Liver (tissue), 9 donors: ENCODE results near the gene SHF. TPM values are rescaled to one million over a fixed set of nuclear protein-coding genes. Genes with fewer than 3 reads are reported as not detected.

Experiments used
- DNase-seq: peaks from one replicate; pipeline ENCODE4 v3.0.0-alpha.2; 2017; ENCODE audit warnings: low spot score
- H3K27ac ChIP-seq, 2 donors: one replicate each; pipeline ENCODE4 v1.7.0; 2013; ENCODE audit warnings: inconsistent platforms in 2 of 2, low read length in 2 of 2, control low read depth in 1 of 2, low read depth in 1 of 2, mild to moderate bottlenecking in 1 of 2
- H3K27me3 ChIP-seq, 4 donors: one replicate each; pipeline versions ENCODE4 v1.6.1 to v1.7.0; 2013; ENCODE audit warnings: low read length in 3 of 4, inconsistent platforms in 1 of 4, mild to moderate bottlenecking in 1 of 4, moderate library complexity in 1 of 4; ENCODE audit not compliant: control insufficient read depth in 4 of 4, insufficient read depth in 4 of 4
- H3K36me3 ChIP-seq, 4 donors: one replicate each; pipeline versions ENCODE4 v1.6.1 to v1.7.0; 2013; ENCODE audit warnings: low read length in 3 of 4, mild to moderate bottlenecking in 3 of 4, low read depth in 1 of 4, moderate library complexity in 1 of 4; ENCODE audit not compliant: control insufficient read depth in 4 of 4, insufficient read depth in 3 of 4
- H3K4me1 ChIP-seq, 4 donors: one replicate each; pipeline versions ENCODE4 v1.6.1 to v1.7.0; 2013; ENCODE audit warnings: low read length in 3 of 4, mild to moderate bottlenecking in 3 of 4, moderate library complexity in 1 of 4; ENCODE audit not compliant: control insufficient read depth in 4 of 4, insufficient read depth in 4 of 4
- H3K4me3 ChIP-seq, 3 donors: one replicate each; pipeline versions ENCODE4 v1.6.1 to v1.7.0; 2013; ENCODE audit warnings: low read length in 3 of 3, control low read depth in 1 of 3, low read depth in 1 of 3, mild to moderate bottlenecking in 1 of 3
- H3K9ac ChIP-seq, 2 donors: one replicate each; pipeline ENCODE4 v1.7.0; 2013; ENCODE audit warnings: low read length in 2 of 2, mild to moderate bottlenecking in 2 of 2, moderate library complexity in 2 of 2, control low read depth in 1 of 2, low read depth in 1 of 2
- H3K9me3 ChIP-seq, 4 donors: one replicate each; pipeline versions ENCODE4 v1.6.1 to v1.7.0; 2013; ENCODE audit warnings: low read length in 3 of 4; ENCODE audit not compliant: control insufficient read depth in 4 of 4
- EGR1 ChIP-seq, 2 donors: IDR thresholded peaks; 2 replicates each; pipeline ENCODE4 v1.6.1; 2016 to 2018; ENCODE audit warnings: antibody characterized with exemption in 2 of 2, low read depth in 2 of 2
- HNF4G ChIP-seq: IDR thresholded peaks from 2 replicates; pipeline ENCODE4 v1.6.1; 2016; ENCODE audit warnings: antibody characterized with exemption
- NR2F2 ChIP-seq: IDR thresholded peaks from 2 replicates; pipeline ENCODE4 v1.6.1; 2016; ENCODE audit warnings: antibody characterized with exemption
- RAD21 ChIP-seq, 2 donors: IDR thresholded peaks; 2 replicates each; pipeline ENCODE4 v1.6.1; 2016; ENCODE audit warnings: antibody characterized with exemption in 2 of 2, mild to moderate bottlenecking in 2 of 2
- RXRA ChIP-seq, 2 donors: IDR thresholded peaks; 2 replicates each; pipeline ENCODE4 v1.6.1; 2017 to 2018; ENCODE audit warnings: antibody characterized with exemption in 2 of 2, mild to moderate bottlenecking in 1 of 2
- TAF1 ChIP-seq: conservative IDR thresholded peaks from 2 replicates; pipeline ENCODE4 v1.6.1; 2016; ENCODE audit warnings: antibody characterized with exemption, mild to moderate bottlenecking
- WGBS: extraction: QIAGEN DNeasy Blood & Tissue Kit; methylation state at CpG from one replicate; pipeline ENCODE4 v1.1.7; 2013; 5-methylcytosine and 5-hydroxymethylcytosine counted together
- polyA plus RNA-seq, 2 donors: library from polyadenylated mRNA; stranded (reverse) in 1 of 2; unstranded in 1 of 2; fragments of 200-250 nt in 1 of 2; fragments of >200 nt in 1 of 2; fragmentation: Nextera tagmentation in 1 of 2; extraction: Ambion mirVana in 1 of 2; gene quantifications; one replicate each; pipeline versions ENCODE4 v1.2.1 to v1.2.3, GENCODE V29; 2013 to 2015
- total RNA-seq, 2 donors: library from RNA; depleted of rRNA; stranded (reverse); fragments of >200 nt; gene quantifications; one replicate each; pipeline ENCODE4 v1.2.3, GENCODE V29; 2014
- TF ChIP-seq, protein P1 (sequence below): IDR thresholded peaks from 2 replicates; pipeline ENCODE4 v1.6.1; 2016; ENCODE audit warnings: antibody characterized with exemption, mild to moderate bottlenecking
- TF ChIP-seq, protein P2 (sequence below): fragments of 150-350 bp; IDR thresholded peaks from 2 replicates; pipeline ENCODE4 v1.5.1; 2017; ENCODE audit warnings: improper control_type of control experiment, low read depth, low read length; ENCODE audit not compliant: missing input control
- donor health status: healthy.
- donor health status: healthy.
- donor health status: healthy.
- donor health status: healthy.
- donor health status: healthy.

The SHF gene
- total and polyA plus RNA-seq, 4 donors, result 4.7 to 15.7 (median 10.1) TPM

DNA sequence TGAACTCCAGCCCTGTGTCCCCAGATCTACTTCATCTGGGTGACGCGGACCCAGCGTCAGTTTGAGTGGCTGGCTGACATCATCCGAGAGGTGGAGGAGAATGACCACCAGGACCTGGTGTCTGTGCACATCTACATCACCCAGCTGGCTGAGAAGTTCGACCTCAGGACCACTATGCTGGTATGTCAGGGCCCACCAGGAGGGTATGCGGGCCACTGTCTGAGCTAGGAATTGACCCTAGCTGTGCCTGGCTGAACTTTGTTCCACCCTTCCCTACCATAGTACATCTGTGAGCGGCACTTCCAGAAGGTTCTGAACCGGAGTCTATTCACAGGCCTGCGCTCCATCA is 24.3 kb downstream of the SHF start:
- H3K4me1 ChIP-seq, result peaks cover 2 to 12% (median 3%) of the 10 kb centered on the region in 4 donors
- no peak overlapping the region for H3K27ac ChIP-seq
- TF ChIP-seq, protein P1, sequence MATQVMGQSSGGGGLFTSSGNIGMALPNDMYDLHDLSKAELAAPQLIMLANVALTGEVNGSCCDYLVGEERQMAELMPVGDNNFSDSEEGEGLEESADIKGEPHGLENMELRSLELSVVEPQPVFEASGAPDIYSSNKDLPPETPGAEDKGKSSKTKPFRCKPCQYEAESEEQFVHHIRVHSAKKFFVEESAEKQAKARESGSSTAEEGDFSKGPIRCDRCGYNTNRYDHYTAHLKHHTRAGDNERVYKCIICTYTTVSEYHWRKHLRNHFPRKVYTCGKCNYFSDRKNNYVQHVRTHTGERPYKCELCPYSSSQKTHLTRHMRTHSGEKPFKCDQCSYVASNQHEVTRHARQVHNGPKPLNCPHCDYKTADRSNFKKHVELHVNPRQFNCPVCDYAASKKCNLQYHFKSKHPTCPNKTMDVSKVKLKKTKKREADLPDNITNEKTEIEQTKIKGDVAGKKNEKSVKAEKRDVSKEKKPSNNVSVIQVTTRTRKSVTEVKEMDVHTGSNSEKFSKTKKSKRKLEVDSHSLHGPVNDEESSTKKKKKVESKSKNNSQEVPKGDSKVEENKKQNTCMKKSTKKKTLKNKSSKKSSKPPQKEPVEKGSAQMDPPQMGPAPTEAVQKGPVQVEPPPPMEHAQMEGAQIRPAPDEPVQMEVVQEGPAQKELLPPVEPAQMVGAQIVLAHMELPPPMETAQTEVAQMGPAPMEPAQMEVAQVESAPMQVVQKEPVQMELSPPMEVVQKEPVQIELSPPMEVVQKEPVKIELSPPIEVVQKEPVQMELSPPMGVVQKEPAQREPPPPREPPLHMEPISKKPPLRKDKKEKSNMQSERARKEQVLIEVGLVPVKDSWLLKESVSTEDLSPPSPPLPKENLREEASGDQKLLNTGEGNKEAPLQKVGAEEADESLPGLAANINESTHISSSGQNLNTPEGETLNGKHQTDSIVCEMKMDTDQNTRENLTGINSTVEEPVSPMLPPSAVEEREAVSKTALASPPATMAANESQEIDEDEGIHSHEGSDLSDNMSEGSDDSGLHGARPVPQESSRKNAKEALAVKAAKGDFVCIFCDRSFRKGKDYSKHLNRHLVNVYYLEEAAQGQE, result no peak
- TF ChIP-seq HNF4G (no peak), RAD21 (IDR thresholded peaks at IDR 0.05) (no peak), TAF1 (no peak), NR2F2 (no peak)
- H3K9ac ChIP-seq, result no peak overlapping the region
- no peaks in the 10 kb centered on the region for H3K9me3 ChIP-seq
- no peak for DNase-seq
- H3K27me3 ChIP-seq, result no peaks in the 10 kb centered on the region
- no peak overlapping the region for H3K4me3 ChIP-seq
- 64% methylated on average over 9 of the region's 9 CpGs for WGBS
- no peaks in the 10 kb centered on the region for H3K36me3 ChIP-seq

DNA sequence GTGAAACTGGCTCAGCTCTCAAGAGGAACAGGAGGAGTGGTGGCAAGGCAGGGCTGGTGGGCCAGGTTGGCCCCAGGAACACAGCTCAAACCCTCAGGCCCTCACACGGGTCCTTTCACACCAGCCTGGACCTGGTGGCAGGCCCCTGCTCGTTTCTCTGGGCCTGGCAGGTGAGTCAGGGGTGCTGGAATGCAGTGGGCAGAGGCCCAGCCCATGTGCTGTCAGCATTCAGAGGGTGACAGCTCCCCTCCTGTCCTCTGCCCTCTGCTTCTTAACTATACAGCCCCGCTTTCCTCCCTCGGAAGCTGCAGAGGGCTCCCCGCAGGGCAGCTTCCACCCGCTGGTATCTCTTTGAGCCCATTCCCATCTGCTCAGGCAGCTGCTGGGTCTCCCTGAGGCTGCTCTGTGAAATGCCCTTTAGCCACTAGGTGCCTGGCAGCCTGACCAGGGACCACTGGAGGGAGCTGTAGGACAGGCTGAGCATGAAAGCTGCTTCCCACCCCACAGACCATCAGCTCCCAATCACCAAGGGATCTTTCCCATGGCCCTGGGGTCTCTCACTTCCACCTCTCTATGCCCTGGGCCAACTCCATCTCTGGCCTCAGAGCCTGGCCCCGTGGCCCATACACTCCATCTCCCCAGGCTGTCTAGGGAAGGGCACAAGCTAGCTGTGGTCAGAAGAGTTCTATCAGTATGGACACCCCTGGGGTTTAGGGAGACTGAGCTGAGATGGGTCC is 24.8 kb downstream of the SHF start:
- Histone ChIP-seq H3K4me1 (peaks cover 2 to 12% (median 3%) of the 10 kb centered on the region in 4 donors), H3K9me3 (no peaks in the 10 kb centered on the region), H3K27ac (no peak overlapping the region), H3K4me3 (no peak overlapping the region), H3K36me3 (no peaks in the 10 kb centered on the region), H3K27me3 (no peaks in the 10 kb centered on the region), H3K9ac (no peak overlapping the region)
- 8% methylated on average over 7 of the region's 7 CpGs for WGBS
- TF ChIP-seq HNF4G (no peak), NR2F2 (no peak), EGR1 (IDR thresholded peaks at IDR 0.05; ENCODE audit: low read depth in 2 of 2) (no peak), RXRA (IDR thresholded peaks at IDR 0.05) (no peak), RAD21 (IDR thresholded peaks at IDR 0.05) (peak; percentile 97 to 99)
- TF ChIP-seq, protein P2, sequence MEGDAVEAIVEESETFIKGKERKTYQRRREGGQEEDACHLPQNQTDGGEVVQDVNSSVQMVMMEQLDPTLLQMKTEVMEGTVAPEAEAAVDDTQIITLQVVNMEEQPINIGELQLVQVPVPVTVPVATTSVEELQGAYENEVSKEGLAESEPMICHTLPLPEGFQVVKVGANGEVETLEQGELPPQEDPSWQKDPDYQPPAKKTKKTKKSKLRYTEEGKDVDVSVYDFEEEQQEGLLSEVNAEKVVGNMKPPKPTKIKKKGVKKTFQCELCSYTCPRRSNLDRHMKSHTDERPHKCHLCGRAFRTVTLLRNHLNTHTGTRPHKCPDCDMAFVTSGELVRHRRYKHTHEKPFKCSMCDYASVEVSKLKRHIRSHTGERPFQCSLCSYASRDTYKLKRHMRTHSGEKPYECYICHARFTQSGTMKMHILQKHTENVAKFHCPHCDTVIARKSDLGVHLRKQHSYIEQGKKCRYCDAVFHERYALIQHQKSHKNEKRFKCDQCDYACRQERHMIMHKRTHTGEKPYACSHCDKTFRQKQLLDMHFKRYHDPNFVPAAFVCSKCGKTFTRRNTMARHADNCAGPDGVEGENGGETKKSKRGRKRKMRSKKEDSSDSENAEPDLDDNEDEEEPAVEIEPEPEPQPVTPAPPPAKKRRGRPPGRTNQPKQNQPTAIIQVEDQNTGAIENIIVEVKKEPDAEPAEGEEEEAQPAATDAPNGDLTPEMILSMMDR, result peak; percentile 97
- TF ChIP-seq, protein P1, result no peak
- peak; percentile 82 for DNase-seq
